Measurements from ENCODE around the gene CMIP.
A peak's percentile ranks its signal among the peaks of the same experiment; 100 is the strongest.

Gene CMIP

DNA sequence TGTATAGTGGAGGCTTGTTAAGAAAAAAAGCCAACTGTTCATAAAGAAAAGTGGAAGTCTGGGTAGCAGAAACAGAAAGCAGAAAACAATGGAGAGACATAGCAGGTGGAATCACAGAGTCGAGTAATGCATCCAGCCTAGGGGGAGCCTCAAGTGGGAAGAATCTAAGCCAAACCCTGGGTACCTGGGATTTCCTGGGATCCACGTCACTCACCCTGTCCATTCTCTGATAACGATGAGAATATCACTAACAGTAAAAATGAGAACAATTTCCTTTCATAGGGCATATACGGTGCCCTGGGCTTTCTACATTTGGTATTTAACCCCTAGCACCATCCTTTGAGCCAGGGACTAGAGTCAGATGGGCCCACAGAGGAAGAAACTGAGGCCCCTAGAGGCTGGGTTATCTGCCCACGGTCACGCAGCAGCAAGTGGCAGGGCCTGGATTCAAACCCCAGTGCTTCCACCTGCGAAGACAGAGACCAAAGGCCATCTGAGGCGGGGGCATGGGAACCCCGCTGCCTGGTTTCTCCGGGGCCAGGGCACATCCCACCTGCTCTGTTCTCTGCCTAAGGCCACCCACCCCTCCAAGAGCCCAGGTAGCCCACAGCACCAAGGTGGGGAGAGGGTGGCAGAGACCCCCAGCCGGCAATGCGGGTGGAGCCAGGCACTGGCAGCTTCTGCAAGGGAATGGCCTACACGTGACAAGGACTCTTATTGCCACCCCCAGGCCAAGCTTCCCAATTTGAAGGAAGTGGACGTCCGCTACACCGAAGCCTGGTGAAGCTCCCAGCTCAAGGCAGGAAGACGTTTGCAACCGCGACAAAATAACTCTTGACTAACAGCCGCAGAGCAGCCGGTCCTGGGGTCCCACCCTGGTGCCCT is 264.6 kb downstream of the CMIP start:
- no peak for DNase-seq

DNA sequence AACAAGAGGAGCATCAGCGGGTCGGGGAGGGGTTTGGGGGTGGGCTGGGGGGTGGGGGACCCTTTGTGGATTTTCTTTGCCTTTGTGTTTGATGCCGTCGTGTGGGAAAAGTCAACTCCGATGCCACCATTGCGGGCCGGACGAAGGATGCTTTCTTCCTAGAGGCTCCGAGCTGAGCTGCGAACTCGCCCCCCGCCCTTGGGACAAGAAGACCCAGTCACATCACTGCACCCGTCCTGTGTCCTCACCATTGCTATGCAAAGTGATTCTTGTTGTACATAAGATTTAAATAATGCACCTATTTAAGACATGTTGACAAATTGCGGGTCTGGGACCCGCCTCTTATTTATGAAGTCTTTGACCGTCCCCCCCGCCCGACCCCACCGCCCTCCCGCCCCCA is 265.4 kb downstream of the CMIP start:
- DNase-seq = no peak

DNA sequence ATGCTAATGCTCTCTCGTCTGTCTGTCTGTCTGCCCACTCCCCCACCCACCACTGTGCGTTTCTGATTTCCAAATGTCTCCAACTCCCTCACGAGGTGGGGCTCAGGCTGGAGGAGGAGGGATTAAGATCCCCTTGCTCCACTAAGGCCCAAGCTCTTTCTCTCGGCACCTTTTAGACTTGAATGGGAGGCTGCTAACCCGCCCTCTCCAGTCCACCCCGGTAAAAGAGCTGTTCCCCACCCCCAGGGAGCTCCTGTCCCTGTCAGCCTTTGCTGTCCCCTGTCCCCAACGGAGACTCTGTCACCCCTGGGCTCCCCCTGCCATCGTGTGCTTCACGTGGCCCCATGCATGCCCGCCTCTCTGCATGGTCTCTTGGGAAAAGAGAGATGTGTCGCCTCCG is 266.0 kb downstream of the CMIP start:
- DNase-seq = no peak

DNA sequence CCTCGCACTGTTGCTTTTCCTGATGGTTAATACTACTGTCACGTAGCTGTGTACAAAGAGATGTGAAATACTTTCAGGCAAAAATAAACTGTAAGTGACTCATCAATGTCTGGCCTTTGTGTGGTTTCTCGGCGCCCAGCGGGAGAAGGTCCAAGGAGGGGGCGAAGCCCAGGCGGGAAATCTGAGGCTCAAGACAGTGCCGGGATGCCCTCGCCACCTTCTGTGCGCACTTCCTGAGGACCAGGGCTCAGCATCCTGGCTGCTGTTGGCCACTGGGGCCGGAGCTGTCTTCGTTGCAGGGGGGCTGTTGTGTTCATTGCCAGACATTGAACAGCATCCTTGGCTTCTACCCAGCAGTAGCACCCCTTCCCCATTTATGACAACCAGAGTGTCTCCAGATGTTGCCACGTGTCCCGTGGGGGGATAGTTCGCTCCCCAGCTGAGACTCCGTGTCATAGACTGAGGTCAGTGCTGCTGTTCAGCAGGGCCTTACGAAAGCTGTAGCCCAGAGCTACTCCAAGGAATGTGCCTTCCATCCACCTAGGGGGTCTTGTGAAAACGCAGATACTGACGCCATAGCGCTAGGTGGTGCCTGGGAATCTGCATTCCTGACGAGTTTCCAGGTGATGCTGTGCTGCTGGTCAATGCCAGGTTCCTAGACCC is 267.2 kb downstream of the CMIP start:
- peak; percentile 76 for DNase-seq

GRCh38 chr16:81712681-81713080 is 268.1 kb downstream of the CMIP start:
- no peak for DNase-seq

GRCh38 chr16:81713295-81713772 is 268.7 kb downstream of the CMIP start:
- DNase-seq = no peak

- no peak for DNase-seq
Observed at GRCh38 chr16:81713796-81714195, 269.2 kb downstream of the CMIP start.

DNA sequence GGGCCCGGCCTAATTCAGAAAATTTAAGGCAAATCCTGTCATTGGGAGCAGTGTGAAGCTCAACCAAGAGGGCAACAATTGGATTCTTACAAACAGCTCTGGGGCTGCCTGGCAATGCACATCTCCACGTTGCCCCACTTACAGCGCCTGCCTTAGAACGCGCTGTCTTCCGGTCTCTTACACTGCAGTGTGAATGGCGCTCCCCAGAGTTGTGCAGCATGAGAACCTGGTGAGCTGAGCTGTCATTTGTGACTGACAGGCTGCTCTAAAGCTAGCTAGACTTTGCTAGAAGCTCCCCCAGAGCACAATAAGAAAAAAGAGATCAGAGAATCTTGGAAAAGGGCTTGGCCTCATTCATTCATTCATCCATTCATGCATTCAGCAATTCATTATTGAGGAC is 270.0 kb downstream of the CMIP start:
- DNase-seq = no peak

DNA sequence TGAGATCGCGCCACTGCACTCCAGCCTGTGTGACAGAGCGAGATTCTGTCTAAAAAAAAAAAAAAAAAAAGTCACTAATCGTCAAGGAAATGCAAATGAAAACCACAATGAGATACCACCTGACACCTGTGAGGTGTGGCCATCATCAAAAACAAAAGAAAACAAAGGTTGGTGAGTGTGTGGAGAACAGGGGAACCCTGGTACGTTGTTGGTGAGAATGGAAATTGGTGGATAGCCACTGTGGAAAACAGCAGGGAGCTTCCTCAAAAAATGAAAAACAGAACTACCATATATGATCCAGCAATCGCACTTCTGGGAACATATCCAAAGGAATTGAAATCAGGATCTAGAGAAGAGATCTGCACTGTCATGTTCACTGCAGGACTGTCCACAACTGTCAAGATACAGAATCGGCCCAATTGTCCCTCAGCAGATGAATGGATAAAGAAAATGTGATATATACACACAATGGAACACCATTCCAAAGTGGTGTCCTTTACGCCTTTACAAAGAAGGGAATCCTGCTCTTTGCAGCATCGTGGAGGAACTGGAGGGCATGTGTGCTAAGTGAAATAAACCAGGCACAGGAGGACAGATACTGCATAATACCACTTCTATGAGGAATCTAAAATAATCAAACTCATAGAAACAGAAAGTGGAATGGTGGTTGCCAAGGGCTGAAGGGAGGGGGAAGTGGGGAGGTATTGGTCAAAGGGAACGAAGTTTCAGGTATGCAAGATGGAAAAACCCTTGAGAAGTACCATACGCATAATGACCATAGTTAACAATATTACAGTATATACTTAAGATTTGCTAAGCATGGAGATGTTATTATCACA is 271.0 kb downstream of the CMIP start:
- no peak for DNase-seq

- DNase-seq = no peak
Observed at GRCh38 chr16:81716478-81717225, 272.0 kb downstream of the CMIP start.

GRCh38 chr16:81717662-81718189 is 273.1 kb downstream of the CMIP start:
- DNase-seq = no peak

GRCh38 chr16:81718637-81719036 is 274.0 kb downstream of the CMIP start:
- no peak for DNase-seq

- DNase-seq = no peak
Observed at GRCh38 chr16:81719993-81720392, 275.4 kb downstream of the CMIP start.

GRCh38 chr16:81720973-81721906 is 276.6 kb downstream of the CMIP start:
- no peak for DNase-seq

DNA sequence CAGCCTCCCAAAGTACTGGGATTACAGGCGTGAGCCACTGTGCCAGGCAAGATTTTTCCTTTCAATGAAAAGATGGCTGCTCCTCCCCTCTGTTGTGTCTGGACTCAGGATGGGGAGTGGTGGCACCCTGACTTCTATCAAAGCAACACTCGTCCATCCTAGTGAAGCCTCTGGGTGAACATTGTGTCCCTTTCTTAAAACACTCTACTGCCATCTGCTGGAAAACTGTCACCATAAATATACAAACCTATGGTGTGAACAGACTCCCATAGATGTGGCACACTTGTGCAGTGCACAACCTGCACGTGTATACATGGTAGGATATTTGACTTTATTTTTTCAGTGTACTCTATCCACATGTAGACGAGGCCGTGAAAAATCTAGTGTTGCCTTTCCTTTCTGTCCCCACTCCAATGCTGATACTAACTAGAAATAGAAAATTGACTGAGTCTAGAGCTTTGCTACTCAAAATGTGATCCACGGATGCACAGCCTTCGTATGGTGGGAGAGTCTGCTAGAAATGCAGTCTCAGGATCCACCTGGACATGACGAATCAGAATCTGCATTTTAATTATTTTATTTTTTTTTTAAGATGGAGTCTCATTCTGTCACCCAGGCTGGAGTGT is 278.6 kb downstream of the CMIP start:
- peak; percentile 61 for DNase-seq

DNA sequence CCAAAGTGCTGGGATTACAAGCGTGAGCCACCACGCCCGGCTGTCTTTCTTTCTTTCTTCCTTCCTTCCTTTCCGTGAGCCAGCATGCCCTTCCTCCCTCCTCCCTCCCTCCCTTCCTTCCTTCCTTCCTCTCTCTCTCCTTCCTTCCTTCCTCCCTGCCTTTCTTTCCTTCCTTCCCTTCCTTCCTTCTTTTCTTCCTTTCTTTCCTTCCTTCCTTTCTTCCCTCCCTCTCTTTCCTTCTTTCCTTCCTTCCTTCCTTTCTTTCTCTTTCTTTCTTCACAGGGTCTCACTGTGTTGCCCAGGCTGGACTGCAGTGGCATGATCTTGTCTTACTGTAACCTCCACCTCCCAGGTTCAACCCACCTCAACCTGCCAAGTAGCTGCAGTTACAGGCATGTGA is 283.8 kb downstream of the CMIP start:
- DNase-seq = no peak

DNA sequence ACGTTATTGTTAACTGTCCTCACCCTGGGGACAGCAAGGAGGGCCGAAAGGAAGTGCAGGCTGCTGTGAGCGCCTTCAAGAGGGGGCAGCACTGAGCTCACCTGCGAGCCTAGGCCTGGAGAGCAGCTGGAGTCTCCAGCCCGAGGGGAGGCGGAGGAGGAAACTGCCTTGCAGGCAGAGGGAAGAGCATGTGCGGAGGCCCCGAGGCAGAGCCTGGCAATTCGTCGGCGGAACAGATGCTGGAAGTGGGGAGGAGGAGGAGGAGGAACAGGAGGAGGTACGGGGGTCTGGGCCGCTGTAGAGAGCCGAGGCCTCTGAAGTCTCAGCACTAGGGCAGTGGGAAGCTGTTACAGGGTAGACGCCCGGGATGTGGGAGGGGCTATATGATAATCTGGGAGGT is 284.8 kb downstream of the CMIP start:
- no peak for DNase-seq

- peak; percentile 70 for DNase-seq
Observed at GRCh38 chr16:81730090-81731051, 285.8 kb downstream of the CMIP start.

DNA sequence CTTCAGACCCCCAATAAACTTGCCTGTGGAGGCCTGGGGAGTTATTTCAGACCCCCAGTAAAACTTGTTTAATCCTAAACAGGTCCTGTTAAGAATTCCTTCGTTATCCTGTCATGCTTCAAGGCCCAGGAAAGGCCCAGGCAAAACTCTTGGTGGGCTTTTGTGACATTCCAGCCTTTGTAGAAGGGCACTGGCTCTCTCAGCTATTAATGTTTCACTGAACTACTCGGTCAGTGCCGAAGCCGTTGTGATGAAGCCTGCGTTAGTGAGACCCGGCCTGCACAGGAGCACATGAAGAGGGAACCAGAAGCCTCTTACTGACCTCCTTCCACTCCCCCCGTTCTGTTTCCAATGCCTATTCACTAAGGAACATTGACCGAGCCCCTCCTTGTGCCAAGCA is 287.0 kb downstream of the CMIP start:
- no peak for DNase-seq
